ENCODE data around the gene TMPRSS4. TPM values are rescaled to one million over a fixed set of nuclear protein-coding genes. Genes with fewer than 3 reads are reported as not detected.

The TMPRSS4 gene
- total RNA-seq, 1 experiment from 2014 or later = 1.5 TPM

- H3K4me1 ChIP-seq (ENCODE audit: control insufficient read depth in 1 of 2, insufficient read depth in 2 of 2, low read length in 2 of 2) = peaks cover 0 to 10% of the 10 kb centered on the region in 2 experiments; a peak in 2 of 4 replicates
- no peak for ATAC-seq
- H3K79me2 ChIP-seq (ENCODE audit: insufficient read depth, low read length) = no peaks in the 10 kb centered on the region
- ChIA-PET CTCF (no interaction called here), POLR2A (no interaction called here), RAD21 (ENCODE audit: low non-redundant PET in 1 of 2, low total read pairs in 2 of 2, uncharacterized antibody in 2 of 2, unreplicated experiment in 2 of 2) (no interaction called here)
- no peaks in the 10 kb centered on the region for H3K36me3 ChIP-seq (ENCODE audit: control insufficient read depth in 1 of 2, insufficient read depth in 2 of 2, low read length in 2 of 2)
- H3K27me3 ChIP-seq (ENCODE audit: insufficient read depth, low read length) = no peaks in the 10 kb centered on the region
- intact Hi-C loops (cut with micrococcal nuclease) = no loop called here
- BruUV-seq (replicated peaks) = no TSS peak
- TF ChIP-seq EZH2 (IDR thresholded peaks at IDR 0.05) (no peak), SRF (IDR thresholded peaks at IDR 0.05; ENCODE audit: low read depth) (no peak), POLR2AphosphoS5 (IDR thresholded peaks at IDR 0.05; ENCODE audit: low read depth, low read length) (no peak), ATF3 (IDR thresholded peaks at IDR 0.05) (no peak), CBX3 (IDR thresholded peaks at IDR 0.05; ENCODE audit: low read depth) (no peak), CEBPB (IDR thresholded peaks at IDR 0.05; ENCODE audit: low read depth) (peak; percentile 60; the same call in 1 of the 2 replicates)
- DNase-seq (ENCODE audit: low read depth, low spot score) = no peak
- no peak overlapping the region for H2AFZ ChIP-seq (ENCODE audit: low read depth, low read length, poor library complexity, severe bottlenecking)
- H3K4me2 ChIP-seq (ENCODE audit: low read length) = no peak overlapping the region
- no peaks in the 10 kb centered on the region for H4K20me1 ChIP-seq (ENCODE audit: insufficient read depth)
- no peak overlapping the region for H3K27ac ChIP-seq (ENCODE audit: low read depth, low read length)
- no peaks in the 10 kb centered on the region for H3K9me3 ChIP-seq (ENCODE audit: control insufficient read depth in 1 of 2, insufficient read depth in 1 of 2, low read depth in 1 of 2, low read length in 2 of 2)
- no peak overlapping the region for H3K9ac ChIP-seq (ENCODE audit: low read length)
- H3K4me3 ChIP-seq (replicated peaks in 1 of 2; ENCODE audit: low read depth in 1 of 2, low read length in 2 of 2) = no peak overlapping the region
- no peaks in the 10 kb centered on the region for H3K9me2 ChIP-seq (ENCODE audit: insufficient read depth)
These were observed 65.2 kb downstream of the TMPRSS4 start for GRCh38 chr11:118142081-118142480.

- ChIA-PET CTCF (interaction anchor here (1.0 to 2.9 kb wide), 2 partner anchors 28 to 29 kb away, joined by 3 to 13 read pairs; no protein-coding TSS in a partner anchor), POLR2A (interaction anchor here (1.2 kb wide), 1 partner anchor 14 kb away, joined by 4 read pairs; no protein-coding TSS in a partner anchor), RAD21 (ENCODE audit: low non-redundant PET in 1 of 2, low total read pairs in 2 of 2, uncharacterized antibody in 2 of 2, unreplicated experiment in 2 of 2) (no interaction called here)
- Histone ChIP-seq H3K9me3 (ENCODE audit: control insufficient read depth in 1 of 2, insufficient read depth in 1 of 2, low read depth in 1 of 2, low read length in 2 of 2) (no peaks in the 10 kb centered on the region), H3K9me2 (ENCODE audit: insufficient read depth) (no peaks in the 10 kb centered on the region), H2AFZ (ENCODE audit: low read depth, low read length, poor library complexity, severe bottlenecking) (no peak overlapping the region), H4K20me1 (ENCODE audit: insufficient read depth) (no peaks in the 10 kb centered on the region), H3K27ac (ENCODE audit: low read depth, low read length) (no peak overlapping the region), H3K4me1 (ENCODE audit: control insufficient read depth in 1 of 2, insufficient read depth in 2 of 2, low read length in 2 of 2) (peaks cover 0 to 10% of the 10 kb centered on the region in 2 experiments; a peak in 2 of 4 replicates), H3K36me3 (ENCODE audit: control insufficient read depth in 1 of 2, insufficient read depth in 2 of 2, low read length in 2 of 2) (no peaks in the 10 kb centered on the region), H3K27me3 (ENCODE audit: insufficient read depth, low read length) (no peaks in the 10 kb centered on the region), H3K4me2 (ENCODE audit: low read length) (no peak overlapping the region), H3K9ac (ENCODE audit: low read length) (no peak overlapping the region), H3K4me3 (replicated peaks in 1 of 2; ENCODE audit: low read depth in 1 of 2, low read length in 2 of 2) (no peak overlapping the region), H3K79me2 (ENCODE audit: insufficient read depth, low read length) (no peaks in the 10 kb centered on the region)
- no peak for DNase-seq (ENCODE audit: low read depth, low spot score)
- no peak for ATAC-seq
- intact Hi-C loops (cut with micrococcal nuclease) = no loop called here
- no TSS peak for BruUV-seq (replicated peaks)
- TF ChIP-seq TCF7L2 (IDR thresholded peaks at IDR 0.05; ENCODE audit: borderline replicate concordance, extremely low read depth, insufficient read depth, insufficient read length) = no peak
- TF ChIP-seq YY1 (IDR thresholded peaks at IDR 0.05; ENCODE audit: extremely low read depth, insufficient replicate concordance, low read depth, low read length) = no peak
- no peak for TF ChIP-seq POLR2A (IDR thresholded peaks at IDR 0.05; ENCODE audit: borderline replicate concordance, extremely low read depth, insufficient read depth, insufficient read length)
- no peak for TF ChIP-seq EZH2 (IDR thresholded peaks at IDR 0.05)
- TF ChIP-seq POLR2AphosphoS5 (IDR thresholded peaks at IDR 0.05; ENCODE audit: low read depth, low read length) = no peak
- no peak for TF ChIP-seq JUND (IDR thresholded peaks at IDR 0.05)
- no peak for TF ChIP-seq CBX3 (IDR thresholded peaks at IDR 0.05; ENCODE audit: low read depth)
- no peak for TF ChIP-seq ELF1 (IDR thresholded peaks at IDR 0.05; ENCODE audit: borderline replicate concordance, low read depth)
- no peak for TF ChIP-seq EZH2phosphoT487 (IDR thresholded peaks at IDR 0.05; ENCODE audit: borderline replicate concordance)
- TF ChIP-seq REST (IDR thresholded peaks at IDR 0.05; ENCODE audit: low read depth) = no peak
- no peak for TF ChIP-seq CEBPB (IDR thresholded peaks at IDR 0.05; ENCODE audit: low read depth)
- no peak for TF ChIP-seq SIN3A (IDR thresholded peaks at IDR 0.05; ENCODE audit: low read depth)
- no peak for TF ChIP-seq ATF3 (IDR thresholded peaks at IDR 0.05)
- no peak for TF ChIP-seq EGR1 (IDR thresholded peaks at IDR 0.05; ENCODE audit: low read depth)
These were observed 65.9 kb downstream of the TMPRSS4 start for GRCh38 chr11:118142809-118143208.

All from HCT116 (cell line).